Hematopoietic multipotent progenitor cell treated with erythropoietin and hydrocortisone succinate and interleukin-3 and kit ligand, for 8 days (in vitro differentiated cells): ENCODE results near the gene DEPDC5.
"Not testable (repeated sequence)": the region's sequence is repeated elsewhere in the genome, so short reads cannot be mapped to it uniquely, and the experiment has no call there.

Source experiments
- DNase-seq: peaks from one replicate; pipeline ENCODE4 v3.0.0-alpha.2; 2015

Gene DEPDC5

DNA sequence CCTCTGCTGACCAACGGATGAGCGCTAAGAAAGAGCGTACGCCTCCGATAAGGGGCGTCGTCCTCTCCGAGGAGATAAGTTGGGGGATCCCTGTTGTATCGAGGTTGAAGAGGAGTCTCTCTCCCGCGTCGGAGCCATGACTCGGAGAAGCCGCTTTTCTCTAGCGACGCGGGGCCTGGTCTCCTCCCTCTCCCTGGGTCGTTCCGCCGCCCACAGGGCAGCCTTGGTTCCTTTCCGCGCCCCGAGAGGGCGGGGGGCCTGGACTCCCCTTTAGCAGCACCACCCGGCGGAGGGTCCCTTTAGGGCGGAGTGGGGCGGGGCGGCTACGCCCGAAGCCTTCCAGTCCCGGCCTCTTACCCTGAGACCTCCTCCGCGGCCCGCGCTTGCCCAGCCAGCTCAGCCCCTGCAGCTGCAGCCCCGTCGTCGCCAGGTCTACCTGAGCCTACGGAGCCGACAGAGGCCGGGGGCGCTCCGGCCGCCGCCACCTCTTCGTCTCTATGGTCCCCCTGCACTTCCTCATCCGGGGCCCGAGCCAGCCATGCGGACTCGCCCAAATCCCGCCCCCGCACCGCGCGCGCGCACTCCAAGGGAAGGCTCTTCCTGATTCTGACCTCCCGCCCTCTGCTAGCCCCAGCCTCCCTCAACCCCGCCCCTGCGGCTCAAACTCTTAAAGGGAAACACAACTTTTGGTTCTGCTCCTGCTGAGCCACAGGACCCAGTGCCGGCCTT, 4.0 kb upstream of the DEPDC5 start, which contains the start of gene PRR14L:
Gene PRR14L, minus strand, starts transcription at position 497 of the 729 bp plus-strand sequence. CDS start 11,272 bp downstream, outside the sequence.
- peak; percentile 96 for DNase-seq

DNA sequence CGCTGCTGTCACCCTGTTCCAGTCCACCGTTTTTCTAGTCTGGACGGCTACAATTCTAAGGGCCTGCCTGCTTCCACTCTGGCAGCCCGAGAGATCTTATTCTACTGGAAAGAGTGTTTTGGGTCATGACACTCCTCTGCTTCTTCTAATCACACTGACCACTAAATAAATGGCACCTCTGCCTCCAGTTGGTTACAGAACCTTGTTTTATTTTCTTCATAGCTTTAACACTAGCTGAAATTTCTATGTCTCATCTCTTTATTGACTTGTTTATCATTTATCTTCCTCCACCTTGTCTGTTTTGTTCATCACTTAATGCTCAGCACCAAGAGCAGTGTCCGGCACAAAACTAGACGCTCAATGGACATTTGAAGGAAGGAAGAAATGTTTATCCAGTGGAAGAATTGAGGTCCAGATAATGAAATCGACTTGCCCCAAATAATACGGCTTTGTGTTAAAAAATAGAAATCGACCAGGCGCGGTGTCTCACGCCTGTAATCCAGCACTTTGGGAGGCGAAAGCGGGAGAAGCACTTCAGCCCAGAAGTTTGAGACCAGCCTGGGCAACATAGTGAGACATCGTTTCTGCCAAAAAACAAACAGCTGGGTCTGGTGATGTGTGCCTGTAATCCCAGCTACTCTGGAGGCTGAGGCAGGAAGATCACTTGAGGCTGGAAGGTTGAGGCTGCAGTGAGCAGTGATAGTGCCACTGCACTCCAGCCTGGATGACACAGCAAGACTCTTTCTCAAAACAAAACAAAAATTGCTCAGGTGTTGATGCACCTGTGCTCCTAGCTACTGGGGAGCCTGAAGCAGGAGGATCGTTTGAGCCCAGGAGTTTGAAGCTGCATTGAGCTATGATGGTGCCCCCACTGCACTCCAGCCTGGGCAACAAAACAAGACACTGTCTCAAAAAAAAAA, 3.2 kb upstream of the DEPDC5 start:
- DNase-seq: no peak

DNA sequence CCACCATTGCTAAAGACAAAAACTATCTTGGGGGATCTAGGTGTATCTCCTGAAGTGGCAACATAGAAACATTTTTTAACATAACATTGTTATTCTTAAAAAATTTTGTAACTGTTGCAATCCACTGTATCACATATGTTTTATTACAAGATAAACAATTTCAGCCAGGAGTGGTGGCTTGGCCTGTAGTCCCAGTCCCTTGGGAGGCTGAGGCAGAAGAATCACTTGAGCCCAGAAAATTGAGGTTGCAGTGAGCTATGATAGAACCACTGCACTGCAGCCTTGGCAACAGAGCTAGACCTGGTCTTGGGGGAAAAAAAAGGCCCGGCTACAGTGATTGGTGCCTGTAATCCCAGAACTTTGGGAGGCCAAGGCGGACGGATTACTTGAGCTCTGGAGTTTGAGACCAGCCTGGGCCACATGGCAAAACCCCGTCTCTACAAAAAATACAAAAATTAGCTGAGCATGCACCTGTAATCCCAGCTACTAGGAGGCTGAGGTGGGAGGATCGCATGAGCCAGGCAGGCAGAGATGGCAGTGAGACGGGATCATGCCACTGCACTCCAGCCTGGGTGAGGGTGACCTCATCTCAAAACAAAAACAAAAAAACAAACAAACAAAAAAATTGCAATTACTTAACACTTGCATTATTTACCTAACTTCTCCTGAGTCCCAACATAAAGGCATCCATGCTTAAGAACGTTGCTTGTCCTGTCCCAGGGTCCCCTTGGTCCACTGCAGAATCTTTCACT, 1.5 kb upstream of the DEPDC5 start:
- DNase-seq: no peak

DNA sequence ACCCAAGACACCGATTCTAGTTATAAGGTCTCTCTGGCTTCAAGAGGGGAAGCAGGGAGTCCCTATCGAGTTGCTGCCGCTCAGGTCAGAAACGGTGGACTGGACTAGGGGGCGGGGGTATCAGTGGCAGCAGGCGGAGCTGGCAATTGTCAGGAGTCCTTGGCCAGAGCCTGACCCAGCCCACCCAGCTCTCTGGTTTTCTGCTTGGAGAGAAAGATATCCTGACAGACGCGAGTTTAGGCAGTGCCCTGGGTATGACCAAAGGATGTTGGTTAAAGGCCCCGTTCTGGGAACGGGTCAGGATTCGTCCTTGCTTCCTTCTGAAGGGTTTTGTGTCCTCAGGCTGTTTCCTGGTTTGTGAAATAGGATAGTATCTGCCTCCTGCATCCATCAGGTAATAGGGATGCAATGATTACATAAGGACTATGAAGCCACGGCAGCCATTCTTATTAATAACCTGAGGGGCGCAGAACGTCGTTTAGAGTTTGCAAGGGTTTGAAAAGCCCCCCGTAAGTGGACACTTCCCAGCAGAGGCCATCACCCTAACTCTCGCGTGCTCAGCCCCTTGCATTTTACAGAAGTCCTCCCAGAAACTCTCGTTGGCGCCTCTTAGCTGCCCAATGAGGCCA, 700 bp upstream of the DEPDC5 start:
- peak; percentile 76 for DNase-seq

DNA sequence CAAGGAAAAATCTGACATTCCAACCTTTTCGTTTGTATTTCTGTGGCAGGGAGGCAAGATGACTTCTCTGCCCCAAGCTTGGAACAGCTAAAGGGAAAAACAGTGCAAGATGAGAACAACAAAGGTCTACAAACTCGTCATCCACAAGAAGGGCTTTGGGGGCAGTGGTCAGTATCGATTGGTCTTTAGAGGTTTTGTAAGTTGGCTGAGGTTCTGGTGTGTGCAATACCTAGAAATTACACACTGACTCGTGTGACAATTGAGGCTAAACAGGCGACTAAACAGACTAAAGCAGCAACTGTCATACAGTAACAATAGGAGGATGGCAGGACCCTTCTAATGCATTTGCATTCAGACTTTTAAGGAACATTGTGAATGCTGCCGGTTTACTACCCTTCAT, 994 bp downstream of the DEPDC5 start:
- DNase-seq: no peak

DNA sequence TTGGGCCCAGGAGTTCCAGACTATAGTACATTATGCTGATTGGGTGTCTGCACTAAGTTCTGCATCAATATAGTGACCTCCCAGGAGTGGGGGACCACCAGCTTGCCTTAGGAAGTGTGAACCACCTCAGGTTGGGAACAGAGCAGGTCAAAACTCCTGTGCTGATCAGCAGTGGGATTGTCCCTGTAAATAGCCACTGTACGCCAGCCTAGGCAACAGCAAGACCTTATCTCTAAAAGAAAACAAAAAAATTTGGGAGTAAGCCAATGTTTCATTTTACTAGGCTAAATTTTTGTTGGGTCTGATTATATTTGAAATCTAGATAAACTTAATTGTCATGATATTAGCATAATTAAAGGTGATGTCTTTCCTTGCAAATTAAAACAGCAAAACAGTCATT, 3.4 kb downstream of the DEPDC5 start:
- DNase-seq: peak; percentile 46

DNA sequence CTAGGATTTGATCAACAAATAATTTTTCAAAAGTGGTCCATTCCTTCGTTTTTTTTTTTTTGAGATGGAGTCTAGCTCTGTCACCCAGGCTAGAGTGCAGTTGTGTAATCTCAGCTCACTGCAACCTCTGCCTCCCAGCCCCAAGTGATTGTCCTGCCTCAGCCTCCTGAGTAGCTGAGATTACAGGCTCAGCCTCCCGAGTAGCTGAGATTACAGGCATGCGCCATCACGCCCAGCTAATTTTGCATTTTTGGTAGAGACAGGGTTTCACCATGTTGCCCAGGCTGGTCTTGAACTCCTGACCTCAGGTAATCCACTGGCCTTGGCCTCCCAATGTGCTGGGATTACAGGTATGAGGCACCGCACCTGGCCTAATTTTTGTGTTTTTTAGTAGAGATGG, 5.0 kb downstream of the DEPDC5 start:
- DNase-seq: not testable (repeated sequence)

DNA sequence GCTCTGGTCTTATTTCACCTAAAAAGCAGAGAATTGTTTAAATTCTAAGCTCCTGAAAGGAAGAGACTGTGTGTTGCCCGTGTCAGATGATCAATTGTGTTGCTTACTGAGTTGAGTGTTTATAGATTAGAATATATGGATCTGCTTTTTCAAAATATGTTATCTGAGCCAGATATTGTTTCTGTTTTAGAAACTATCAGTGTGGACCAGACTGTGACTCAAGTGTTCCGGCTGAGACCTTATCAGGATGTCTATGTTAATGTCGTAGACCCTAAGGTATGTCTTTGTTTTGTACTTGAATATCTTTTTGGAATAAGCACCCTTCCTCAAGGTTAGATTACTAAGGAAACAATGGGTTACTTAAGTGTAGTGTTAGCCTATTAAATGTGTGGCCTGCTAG, 11.0 kb downstream of the DEPDC5 start:
- peak; percentile 43 for DNase-seq

DNA sequence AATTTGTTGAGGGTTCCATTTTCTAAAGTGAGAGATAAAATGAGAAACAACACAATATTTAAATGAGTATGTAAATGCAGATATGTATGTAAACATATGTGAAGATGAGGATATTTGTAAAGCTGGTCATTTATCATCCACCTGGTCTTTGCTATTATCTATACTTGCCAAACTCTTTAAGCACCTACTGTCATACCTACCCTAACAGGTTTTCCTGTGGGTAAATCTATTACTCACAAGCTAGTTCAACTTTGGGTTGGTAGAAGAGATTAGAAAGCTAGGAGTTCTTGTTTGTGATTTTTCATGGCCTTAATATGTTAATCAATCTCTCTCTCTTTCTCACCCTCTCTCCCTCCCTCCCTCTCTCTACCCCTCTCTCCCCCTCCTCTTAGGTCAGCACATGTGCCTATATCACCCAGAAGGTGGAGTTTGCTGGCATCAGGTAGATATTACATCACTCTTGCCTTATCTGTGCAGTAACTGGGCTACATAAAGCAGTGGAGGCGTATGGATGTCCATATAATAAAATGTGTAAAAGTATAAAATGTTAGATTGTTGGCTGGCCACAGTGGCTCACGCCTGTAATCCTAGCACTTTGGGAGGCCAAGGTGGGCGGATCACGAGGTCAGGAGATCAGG, 14.7 kb downstream of the DEPDC5 start:
- no peak for DNase-seq

DNA sequence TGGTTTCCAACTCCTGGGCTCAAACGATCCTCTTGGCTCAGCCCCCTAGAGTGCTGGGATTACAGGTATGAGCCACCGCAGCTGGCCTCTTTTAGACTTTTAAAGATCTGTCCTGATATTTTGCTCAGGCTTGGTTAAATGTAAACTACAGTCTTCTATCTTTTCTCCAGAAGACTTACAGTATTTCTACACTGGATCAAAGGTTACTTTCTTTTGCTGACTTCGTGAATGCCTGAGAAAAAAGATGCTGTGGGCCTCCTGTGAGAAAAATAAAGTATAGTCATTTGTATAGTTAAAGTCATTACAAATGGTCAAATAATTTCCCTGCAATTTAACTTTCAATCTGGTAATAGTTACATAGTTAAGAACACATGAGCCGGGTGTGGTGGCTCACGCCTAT, 19.6 kb downstream of the DEPDC5 start:
- DNase-seq: no peak

DNA sequence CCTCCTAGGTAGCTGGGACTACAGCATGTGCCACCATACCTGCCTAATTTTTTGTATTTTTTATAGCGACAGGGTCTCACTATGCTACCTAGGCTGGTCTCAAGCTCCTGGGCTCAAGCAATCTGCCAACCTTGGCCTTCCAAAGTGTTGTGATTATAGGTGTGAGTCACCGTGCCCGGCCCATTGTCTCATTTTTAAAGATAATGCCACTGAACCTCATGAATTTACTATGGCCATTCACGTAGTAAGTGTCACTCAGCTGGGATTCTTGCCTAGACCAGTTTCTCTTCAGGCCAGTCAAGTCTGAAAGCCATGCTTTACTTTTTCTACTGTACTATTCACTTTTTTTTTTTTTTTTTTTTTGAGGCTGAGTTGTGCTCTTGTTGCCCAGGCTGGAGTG, 22.4 kb downstream of the DEPDC5 start:
- no peak for DNase-seq

DNA sequence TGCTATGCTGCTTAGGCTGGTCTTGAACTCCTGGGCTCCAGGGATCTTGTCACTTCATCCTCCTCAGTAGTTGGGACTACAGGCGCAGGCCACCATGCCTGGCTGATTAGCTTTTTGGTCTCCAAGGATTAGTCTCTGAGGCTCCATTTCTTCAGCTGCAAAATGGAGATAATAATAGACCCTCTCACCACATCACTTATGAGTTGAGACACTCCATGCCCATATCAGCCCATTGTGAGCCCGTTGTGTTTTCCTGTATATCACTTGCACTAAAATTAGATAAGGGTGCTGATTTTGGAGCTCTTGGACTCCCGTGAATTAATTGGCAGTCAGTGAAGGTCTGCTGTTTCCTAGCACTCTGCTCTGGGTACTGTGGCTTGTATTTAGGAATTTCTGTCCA, 36.0 kb downstream of the DEPDC5 start:
- DNase-seq: peak; percentile 84

DNA sequence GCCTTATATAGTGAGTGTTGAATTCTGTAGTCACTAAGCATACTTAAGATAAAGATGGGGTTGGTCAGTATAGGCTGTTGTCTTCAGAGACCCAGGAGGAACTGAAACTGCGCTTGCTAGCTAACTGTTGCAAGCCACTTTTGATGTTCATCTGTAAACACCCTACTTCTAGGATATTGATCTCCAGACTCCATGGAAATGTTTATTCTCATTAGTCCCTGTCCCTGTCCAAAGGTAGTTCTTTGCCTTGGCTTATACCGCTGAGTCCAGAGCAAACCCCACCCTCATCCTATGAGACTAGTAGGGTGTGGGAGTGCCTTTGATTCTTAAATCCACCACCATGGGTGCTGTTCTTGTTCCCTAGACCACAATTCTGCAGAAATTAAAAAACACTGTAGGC, 36.4 kb downstream of the DEPDC5 start:
- no peak for DNase-seq

DNA sequence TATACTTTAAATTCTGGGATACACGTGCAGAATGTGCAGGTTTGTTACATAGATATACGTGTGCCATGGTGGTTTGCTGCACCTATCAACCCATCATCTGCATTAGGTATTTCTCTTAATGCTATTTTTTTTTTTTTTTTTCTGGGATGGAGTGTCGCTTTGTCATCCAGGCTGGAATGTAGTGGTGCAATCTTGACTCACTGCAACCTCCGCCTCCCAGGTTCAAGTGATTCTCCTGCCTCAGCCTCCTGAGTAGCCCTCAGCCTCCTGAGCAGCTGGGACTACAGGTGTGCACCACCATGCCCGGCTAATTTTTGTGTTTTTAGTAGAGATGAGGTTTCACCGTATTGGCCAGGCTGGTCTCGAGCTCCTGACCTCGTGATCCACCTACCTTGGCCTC, 45.5 kb downstream of the DEPDC5 start:
- not testable (repeated sequence) for DNase-seq

DNA sequence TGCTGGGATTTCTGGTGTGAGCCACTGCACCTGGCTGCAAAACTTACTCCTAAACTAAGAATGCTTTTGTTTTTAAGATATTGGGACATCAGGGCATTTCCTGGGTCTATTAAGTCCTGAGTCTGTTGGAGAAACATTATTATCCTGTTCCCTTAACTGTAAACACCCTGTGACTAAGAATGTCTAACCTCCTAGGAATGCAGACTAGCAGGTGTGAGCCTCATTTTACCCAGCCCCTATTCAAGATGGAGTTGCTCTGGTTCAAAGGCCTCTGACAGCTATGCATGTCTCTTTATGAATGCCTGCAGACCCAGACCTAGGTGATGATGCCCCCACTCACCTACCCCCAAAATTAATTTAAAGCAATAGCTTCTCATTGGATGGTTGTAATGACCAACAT, 46.2 kb downstream of the DEPDC5 start:
- no peak for DNase-seq

DNA sequence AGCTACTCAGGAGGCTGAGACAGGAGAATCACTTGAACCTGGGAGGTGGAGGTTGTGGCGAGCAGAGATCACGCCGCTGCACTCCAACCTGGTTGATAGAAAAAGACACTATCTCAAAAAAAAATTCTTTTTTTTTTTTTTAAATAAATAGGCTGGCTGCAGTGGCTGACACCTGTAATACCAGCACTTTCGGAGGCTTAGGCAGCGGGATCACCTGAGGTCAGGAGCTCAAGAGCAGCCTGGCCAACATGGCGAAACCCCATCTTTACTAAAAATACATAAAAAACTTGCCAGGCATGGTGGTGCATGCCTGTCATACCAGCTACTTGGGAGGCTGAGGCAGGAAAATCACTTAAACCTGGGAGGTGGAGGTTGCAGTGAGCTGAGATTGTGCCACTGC, 47.0 kb downstream of the DEPDC5 start:
- DNase-seq: not testable (repeated sequence)

DNA sequence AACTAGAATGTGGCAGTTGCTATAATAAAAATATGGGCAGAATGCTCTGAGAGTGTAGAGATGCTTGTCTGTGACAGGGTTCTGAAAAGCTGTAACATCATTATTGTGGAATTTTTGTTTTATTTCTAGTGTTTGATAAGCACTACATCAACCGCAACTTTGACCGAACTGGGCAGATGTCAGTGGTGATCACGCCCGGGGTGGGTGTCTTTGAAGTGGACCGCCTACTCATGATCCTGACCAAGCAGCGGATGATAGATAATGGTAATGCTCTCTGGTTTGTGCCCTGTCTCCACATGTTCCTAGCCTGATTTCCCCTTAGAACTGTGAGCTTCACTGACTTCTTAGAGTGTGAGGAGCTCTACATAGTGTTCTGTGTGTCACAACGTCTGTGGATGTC, 48.8 kb downstream of the DEPDC5 start:
- peak; percentile 84 for DNase-seq

DNA sequence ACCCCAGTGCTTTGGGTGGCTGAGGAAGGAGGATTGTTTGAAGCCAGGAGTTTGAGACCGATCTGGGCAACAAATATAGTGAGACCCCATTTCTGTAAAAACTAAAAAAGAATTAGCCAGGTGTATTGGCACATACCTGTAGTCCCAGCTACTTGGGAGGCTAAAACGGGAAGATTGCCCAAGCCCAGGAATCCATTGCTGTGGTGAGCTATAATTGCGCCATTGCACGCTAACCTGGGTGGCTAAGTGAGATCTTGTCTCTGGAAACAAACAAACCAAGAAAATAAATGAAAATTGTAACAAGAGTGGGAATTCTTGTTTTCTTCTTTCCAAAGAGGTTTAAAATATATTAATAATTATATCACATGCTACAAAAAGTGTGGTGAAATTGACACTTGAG, 52.9 kb downstream of the DEPDC5 start:
- DNase-seq: no peak

DNA sequence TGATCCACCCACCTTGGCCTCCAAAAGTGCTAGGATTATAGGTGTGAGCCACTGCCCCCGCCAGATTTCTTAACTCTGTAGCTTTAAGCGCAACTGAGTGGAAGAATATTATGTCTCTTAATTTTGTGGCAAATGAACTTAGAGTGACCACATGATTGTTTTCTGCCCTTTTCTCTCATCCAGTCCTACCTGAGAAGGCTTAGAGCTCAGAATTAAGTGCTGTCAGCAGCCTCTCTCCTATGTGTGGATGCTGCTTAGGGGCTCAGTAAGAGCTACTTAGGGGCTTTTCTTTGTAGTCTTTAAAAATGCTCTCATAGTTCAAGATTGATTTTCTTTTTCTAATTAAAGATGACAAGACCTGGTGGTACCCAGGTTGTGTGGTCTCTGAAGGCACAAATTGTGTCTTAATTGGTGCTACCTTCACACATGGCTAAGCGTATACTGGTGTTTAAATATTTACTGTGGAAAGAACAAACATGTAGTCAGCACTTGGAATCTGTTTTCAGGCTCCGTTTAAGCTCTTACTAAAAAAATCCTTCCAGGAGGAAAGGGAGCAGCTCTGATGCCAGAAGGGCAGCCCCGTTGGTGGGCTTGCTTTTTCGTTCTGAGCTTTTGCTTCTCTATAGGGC, 59.3 kb downstream of the DEPDC5 start:
- DNase-seq: no peak

DNA sequence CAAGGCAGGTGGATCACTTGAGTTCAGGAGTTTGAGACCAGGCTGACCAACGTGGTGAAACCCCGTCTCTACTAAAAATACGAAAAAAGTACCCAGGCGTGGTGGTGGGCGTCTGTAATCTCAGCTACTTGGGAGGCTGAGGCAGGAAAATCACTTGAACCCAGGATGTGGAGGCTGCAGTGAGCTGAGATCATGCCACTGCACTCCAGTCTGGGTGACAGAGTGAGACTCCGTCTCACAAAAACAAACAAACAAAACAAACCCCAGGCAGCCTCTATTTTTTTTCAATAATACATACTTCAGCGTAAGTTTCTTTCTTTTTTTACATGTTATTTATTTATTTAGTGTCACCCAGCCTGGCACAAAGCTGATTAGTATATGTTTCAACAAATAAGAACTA, 60.1 kb downstream of the DEPDC5 start:
- DNase-seq: not testable (repeated sequence)

DNA sequence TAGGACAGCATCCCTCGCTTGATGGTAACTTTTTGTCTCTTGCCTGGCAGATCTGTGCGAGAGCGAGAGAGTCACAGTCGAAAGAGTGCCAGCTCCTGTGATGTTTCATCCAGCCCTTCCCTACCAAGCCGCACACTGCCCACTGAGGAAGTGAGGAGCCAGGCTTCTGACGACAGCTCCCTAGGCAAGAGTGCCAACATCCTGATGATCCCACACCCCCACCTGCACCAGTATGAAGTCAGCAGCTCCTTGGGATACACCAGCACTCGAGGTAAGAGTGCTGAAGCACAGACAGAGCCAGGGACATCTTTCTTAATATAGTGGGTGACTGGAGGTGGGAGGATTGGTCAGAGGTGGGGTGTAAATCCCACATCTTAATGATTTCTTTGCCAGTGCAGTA, 61.1 kb downstream of the DEPDC5 start:
- DNase-seq: no peak

DNA sequence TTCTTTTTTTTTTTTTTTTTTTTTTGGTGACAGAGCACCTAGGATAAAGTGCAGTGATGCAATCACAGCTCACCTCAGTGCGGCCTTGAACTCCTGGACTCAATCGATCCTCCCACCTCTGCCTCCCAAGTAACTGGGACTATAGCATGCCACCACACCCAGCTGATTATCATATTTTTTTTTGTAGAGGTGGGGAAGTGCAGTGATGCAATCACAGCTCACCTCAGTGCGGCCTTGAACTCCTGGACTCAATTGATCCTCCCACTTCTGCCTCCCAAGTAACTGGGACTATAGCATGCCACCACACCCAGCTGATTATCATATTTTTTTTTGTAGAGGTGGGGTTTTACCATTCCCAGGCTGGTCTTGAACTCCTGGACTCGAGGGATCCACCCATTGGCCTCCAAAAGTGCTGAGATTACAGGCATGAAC, 61.6 kb downstream of the DEPDC5 start:
- DNase-seq: not testable (repeated sequence)
